Spleen (tissue), 11 donors: ENCODE data around the gene CPNE6. TPM values are rescaled to one million over a fixed set of nuclear protein-coding genes. Genes with fewer than 3 reads are reported as not detected.
A peak's percentile ranks its signal among the peaks of the same experiment; 100 is the strongest.
"Not testable (repeated sequence)": the region's sequence is repeated elsewhere in the genome, so short reads cannot be mapped to it uniquely, and the experiment has no call there.

ENCODE experiments used
- DNase-seq: peaks from one replicate; pipeline ENCODE4 v3.0.0-alpha.2; 2020
- H3K27ac ChIP-seq, 8 donors: fragments of 200-600 bp; sonication (generic) in 7 of 8; 1 replicate in 4 of 8; 2 replicates in 4 of 8; pipeline versions ENCODE4 v1.5.0 to v1.8.0; 2016 to 2021; ENCODE audit warnings: inconsistent platforms in 4 of 8, mild to moderate bottlenecking in 4 of 8, moderate library complexity in 1 of 8
- H3K27me3 ChIP-seq, 7 donors: fragments of 200-600 bp; sonication (generic) in 6 of 7; replicated peaks in 1 of 7; 1 replicate in 4 of 7; 2 replicates in 3 of 7; pipeline versions ENCODE4 v1.5.0 to v1.8.0; 2016 to 2021; ENCODE audit warnings: inconsistent platforms in 3 of 7, mild to moderate bottlenecking in 1 of 7
- H3K36me3 ChIP-seq, 6 donors: fragments of 200-600 bp; sonication (generic) in 5 of 6; 1 replicate in 4 of 6; 2 replicates in 2 of 6; pipeline versions ENCODE4 v1.5.0 to v1.8.0; 2016 to 2021; ENCODE audit warnings: inconsistent platforms in 2 of 6
- H3K4me1 ChIP-seq, 6 donors: fragments of 200-600 bp; sonication (generic) in 5 of 6; 1 replicate in 3 of 6; 2 replicates in 3 of 6; pipeline versions ENCODE4 v1.5.0 to v1.8.0; 2016 to 2021; ENCODE audit warnings: inconsistent platforms in 3 of 6
- H3K4me3 ChIP-seq, 8 donors: fragments of 200-600 bp; sonication (generic) in 7 of 8; 1 replicate in 4 of 8; 2 replicates in 4 of 8; pipeline versions ENCODE4 v1.5.0 to v1.8.0; 2016 to 2021; ENCODE audit warnings: inconsistent platforms in 4 of 8, mild to moderate bottlenecking in 4 of 8, moderate library complexity in 2 of 8
- H3K9me3 ChIP-seq, 8 donors: fragments of 200-600 bp; sonication (generic) in 7 of 8; 1 replicate in 4 of 8; 2 replicates in 4 of 8; pipeline versions ENCODE4 v1.5.0 to v1.8.0; 2016 to 2021; ENCODE audit warnings: inconsistent platforms in 4 of 8
- POLR2A ChIP-seq, 3 donors: fragments of 450-650 bp; IDR thresholded peaks; one replicate each; pipeline ENCODE4 v1.5.1; 2017; ENCODE audit warnings: antibody characterized with exemption in 3 of 3, mild to moderate bottlenecking in 1 of 3
- POLR2AphosphoS5 ChIP-seq, 3 donors: sonication (generic); formaldehyde crosslinking; IDR thresholded peaks; one replicate each; pipeline ENCODE4 v1.5.1; 2017; ENCODE audit warnings: antibody characterized with exemption in 3 of 3
- WGBS, 5 donors: extraction: QIAGEN DNeasy Blood & Tissue Kit in 3 of 5; methylation state at CpG; one replicate each; pipeline versions ENCODE4 v1.1.5 to v1.1.7; 2013 to 2018; 5-methylcytosine and 5-hydroxymethylcytosine counted together
- intact Hi-C: fragments of 100-400 bp; cut with DNase I; formaldehyde crosslinking; loops from one replicate; pipeline ENCODE4 v1.15.0; 2023; ENCODE audit warnings: low total_unique reads
- polyA plus RNA-seq, 3 donors: library from polyadenylated mRNA; stranded (reverse); fragments of 200-250 nt; gene quantifications; one replicate each; pipeline ENCODE4 v1.2.1, GENCODE V29; 2013
- total RNA-seq, 7 donors: library from RNA; depleted of rRNA in 3 of 7; stranded (reverse); fragments of >200 nt in 3 of 7; fragmentation: NEBNext Ultra II Directional in 4 of 7; extraction: Animal tissue kit (Norgen Biotek cat#: 25700) in 4 of 7; gene quantifications; one replicate each; pipeline versions ENCODE4 v1.1.0 to v1.2.1, GENCODE V29; 2016 to 2021
- TF ChIP-seq, protein P1 (sequence below), 11 experiments: fragments of 200-600 bp in 7 of 11; fragments of 450-650 bp in 4 of 11; sonication (generic) in 4 of 11; IDR thresholded peaks in 8 of 11; conservative IDR thresholded peaks in 3 of 11; 1 replicate in 7 of 11; 2 replicates in 4 of 11; pipeline versions ENCODE4 v1.4.0 to v1.8.0; 2016 to 2021; ENCODE audit warnings: antibody characterized with exemption in 11 of 11, inconsistent platforms in 4 of 11, mild to moderate bottlenecking in 1 of 11
- donor health status: healthy with polysubstance abuse.
- donor health status: DM: no; HTN: no; CAD: no; lungs with moderate emphysema.
- donor health status: DM: no; HTN: no; CAD: no.
- donor health status: Bipolar disorder and iron deficiency.
- donor health status: healthy.
- donor health status: DM: no; HTN: no; CAD: no.
- donor health status: DM: yes; HTN: yes; CAD: no.

Gene CPNE6
- total and polyA plus RNA-seq, 10 donors, result 0.03 to 0.13 TPM; not detected in 8

DNA sequence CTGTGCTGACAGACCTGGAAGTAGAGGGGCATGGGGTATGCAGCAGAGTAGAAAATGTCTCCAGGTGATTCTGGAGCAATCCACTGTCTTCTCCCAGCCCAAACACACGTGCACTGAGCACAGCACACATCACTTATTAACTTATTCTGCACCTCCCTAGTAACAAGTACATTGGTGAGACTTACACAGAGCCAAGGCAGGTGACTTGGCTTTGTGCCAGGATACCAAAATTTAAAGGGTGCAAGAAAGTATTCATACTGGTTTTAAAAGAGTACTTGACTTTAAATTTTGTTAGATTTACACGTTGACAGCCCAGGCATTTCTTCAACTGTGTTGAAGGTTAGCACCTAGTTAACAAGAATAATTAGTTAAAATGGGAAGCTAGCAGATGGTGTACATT lies 30.7 kb upstream of the CPNE6 start:
- Histone ChIP-seq H3K4me3 (no peak overlapping the region), H3K36me3 (no peaks in the 10 kb centered on the region), H3K27me3 (no peaks in the 10 kb centered on the region), H3K27ac (no peak overlapping the region), H3K4me1 (peaks cover 0 to 19% (median 5%) of the 10 kb centered on the region in 6 donors), H3K9me3 (no peaks in the 10 kb centered on the region)
- no peak for DNase-seq
- 49 to 72% (median 64%) methylated on average over 2 of the region's 2 CpGs for WGBS, 5 donors
- intact Hi-C loops, result no loop called here
- TF ChIP-seq POLR2AphosphoS5 (IDR thresholded peaks at IDR 0.05), result no peak

DNA sequence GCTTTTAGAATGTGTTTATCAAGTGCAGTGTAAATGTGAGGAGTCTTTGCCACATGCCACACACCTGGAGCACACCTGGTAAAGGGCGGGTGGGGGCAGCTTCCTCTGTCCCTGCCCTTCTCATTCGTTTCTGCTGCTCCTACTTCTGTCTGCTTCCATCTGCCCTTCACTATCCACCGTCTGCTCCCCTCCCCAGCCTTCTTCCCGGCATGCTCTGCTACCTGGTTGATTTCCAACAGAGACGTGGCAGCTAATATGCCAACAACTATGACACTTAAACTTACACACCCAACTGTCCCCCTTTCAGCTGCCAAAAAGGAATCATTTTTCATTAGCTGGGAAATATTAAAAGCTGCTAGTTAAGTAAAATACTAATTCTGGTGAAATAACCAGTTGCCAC lies 28.6 kb upstream of the CPNE6 start:
- WGBS, 5 donors, result 57 to 77% (median 71%) methylated on average over 5 of the region's 5 CpGs
- Histone ChIP-seq H3K27me3 (no peaks in the 10 kb centered on the region), H3K27ac (no peak overlapping the region), H3K4me1 (no peaks in the 10 kb centered on the region), H3K9me3 (no peaks in the 10 kb centered on the region), H3K4me3 (no peak overlapping the region), H3K36me3 (no peaks in the 10 kb centered on the region)
- no peak for DNase-seq
- intact Hi-C loops, result no loop called here
- TF ChIP-seq POLR2A (IDR thresholded peaks at IDR 0.05) (no peak), POLR2AphosphoS5 (IDR thresholded peaks at IDR 0.05) (no peak)
- TF ChIP-seq, protein P1, sequence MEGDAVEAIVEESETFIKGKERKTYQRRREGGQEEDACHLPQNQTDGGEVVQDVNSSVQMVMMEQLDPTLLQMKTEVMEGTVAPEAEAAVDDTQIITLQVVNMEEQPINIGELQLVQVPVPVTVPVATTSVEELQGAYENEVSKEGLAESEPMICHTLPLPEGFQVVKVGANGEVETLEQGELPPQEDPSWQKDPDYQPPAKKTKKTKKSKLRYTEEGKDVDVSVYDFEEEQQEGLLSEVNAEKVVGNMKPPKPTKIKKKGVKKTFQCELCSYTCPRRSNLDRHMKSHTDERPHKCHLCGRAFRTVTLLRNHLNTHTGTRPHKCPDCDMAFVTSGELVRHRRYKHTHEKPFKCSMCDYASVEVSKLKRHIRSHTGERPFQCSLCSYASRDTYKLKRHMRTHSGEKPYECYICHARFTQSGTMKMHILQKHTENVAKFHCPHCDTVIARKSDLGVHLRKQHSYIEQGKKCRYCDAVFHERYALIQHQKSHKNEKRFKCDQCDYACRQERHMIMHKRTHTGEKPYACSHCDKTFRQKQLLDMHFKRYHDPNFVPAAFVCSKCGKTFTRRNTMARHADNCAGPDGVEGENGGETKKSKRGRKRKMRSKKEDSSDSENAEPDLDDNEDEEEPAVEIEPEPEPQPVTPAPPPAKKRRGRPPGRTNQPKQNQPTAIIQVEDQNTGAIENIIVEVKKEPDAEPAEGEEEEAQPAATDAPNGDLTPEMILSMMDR (IDR thresholded peaks at IDR 0.05 in 8 of 11, conservative IDR thresholded peaks at IDR 0.05 in 3 of 11), result no peak

DNA sequence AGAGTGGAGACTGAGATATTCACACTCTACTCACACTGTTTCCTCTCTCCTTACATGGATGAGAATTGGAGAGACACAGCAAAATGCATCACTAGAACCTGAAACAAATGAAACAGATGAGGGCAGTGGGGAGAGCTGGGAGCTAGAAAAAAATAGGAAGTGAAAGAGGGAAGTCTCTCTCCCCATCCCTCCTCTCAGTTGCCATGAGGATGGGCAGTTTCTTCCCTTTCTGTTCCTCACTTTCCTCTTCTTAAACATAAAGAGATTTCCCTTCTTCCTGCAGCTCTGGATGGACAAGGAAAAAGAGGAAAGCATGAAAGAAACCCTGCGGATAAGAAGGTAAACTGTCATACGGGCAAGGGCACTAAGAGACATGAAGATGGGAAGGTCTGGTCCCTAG lies 22.4 kb upstream of the CPNE6 start:
- DNase-seq, H3K9me3 ChIP-seq, intact Hi-C loops, H3K27ac ChIP-seq, H3K36me3 ChIP-seq, H3K4me3 ChIP-seq: not testable (repeated sequence)
- H3K27me3 ChIP-seq, result peaks cover 0 to 27% (median 0%) of the 10 kb centered on the region in 7 donors
- WGBS, 5 donors, result 38 to 57% (median 55%) methylated on average over 2 of the region's 2 CpGs
- peaks cover 8 to 43% (median 28%) of the 10 kb centered on the region in 6 donors for H3K4me1 ChIP-seq

DNA sequence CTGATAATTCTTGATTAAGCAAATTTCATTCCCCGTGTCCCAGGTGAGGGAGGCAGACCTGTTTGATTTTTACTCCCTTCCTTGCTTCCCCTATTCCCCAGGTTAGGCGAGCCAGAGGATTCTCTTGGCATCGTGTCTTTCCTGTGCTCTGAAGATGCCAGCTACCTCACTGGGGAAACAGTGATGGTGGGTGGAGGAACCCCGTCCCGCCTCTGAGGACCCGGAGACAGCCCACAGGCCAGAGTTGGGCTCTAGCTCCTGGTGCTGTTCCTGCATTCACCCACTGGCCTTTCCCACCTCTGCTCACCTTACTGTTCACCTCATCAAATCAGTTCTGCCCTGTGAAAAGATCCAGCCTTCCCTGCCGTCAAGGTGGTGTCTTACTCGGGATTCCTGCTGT lies 20.6 kb upstream of the CPNE6 start:
- H3K27ac ChIP-seq, H3K36me3 ChIP-seq, H3K4me3 ChIP-seq, intact Hi-C loops, H3K9me3 ChIP-seq, DNase-seq: not testable (repeated sequence)
- WGBS, 5 donors, result 76 to 91% (median 81%) methylated on average over 8 of the region's 8 CpGs
- Histone ChIP-seq H3K4me1 (peaks cover 8 to 43% (median 28%) of the 10 kb centered on the region in 6 donors), H3K27me3 (peaks cover 0 to 30% (median 0%) of the 10 kb centered on the region in 7 donors)

DNA sequence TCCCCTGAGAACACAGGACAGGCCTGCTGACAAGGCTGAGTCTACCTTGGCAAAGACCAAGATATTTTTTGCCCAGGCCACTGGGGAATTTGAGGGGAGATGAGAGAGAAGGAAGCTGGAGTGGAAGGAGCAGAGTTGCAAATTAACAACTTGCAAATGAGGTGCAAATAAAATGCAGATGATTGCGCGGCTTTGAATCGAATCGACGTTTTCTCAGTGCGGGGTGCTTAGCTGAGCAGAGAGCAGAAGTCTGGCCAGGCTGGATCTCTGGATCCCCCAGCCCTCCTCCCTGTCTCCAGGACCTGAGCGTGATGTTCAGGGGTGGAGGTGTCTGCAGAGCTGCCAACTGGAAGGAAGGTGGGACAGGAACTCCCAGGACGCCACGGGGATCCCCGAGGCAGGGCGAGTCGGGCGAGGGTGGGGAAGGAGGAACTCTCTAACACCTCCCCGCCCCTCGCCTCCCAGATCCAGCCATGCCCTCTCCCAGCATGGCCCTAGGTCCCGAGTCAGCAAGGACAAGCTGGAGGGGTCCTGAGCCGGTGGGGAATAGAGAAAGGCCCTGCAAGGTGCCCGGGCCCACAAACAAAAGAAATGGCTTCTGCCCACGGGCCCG lies 20.1 kb upstream of the CPNE6 start:
- WGBS, 5 donors, result 20 to 30% (median 25%) methylated on average over 18 to 20 of the region's 20 CpGs
- H3K4me1 ChIP-seq, result peaks cover 8 to 43% (median 28%) of the 10 kb centered on the region in 6 donors
- peak overlapping the region; percentile 50 to 94 (median 74) for H3K4me3 ChIP-seq
- peak overlapping the region in 6 of 8 donors; percentile 59 to 80 (median 70) for H3K27ac ChIP-seq
- peaks cover 0 to 30% (median 0%) of the 10 kb centered on the region in 7 donors for H3K27me3 ChIP-seq
- no peaks in the 10 kb centered on the region for H3K36me3 ChIP-seq
- no peaks in the 10 kb centered on the region for H3K9me3 ChIP-seq
- intact Hi-C loops, result no loop called here
- DNase-seq, result no peak
- TF ChIP-seq, protein P1 (IDR thresholded peaks at IDR 0.05 in 8 of 11, conservative IDR thresholded peaks at IDR 0.05 in 3 of 11), result no peak
- TF ChIP-seq POLR2AphosphoS5 (IDR thresholded peaks at IDR 0.05) (no peak), POLR2A (IDR thresholded peaks at IDR 0.05) (no peak)
